ENCODE measurements around the gene ZFAND5. TPM values are rescaled to one million over a fixed set of nuclear protein-coding genes. Genes with fewer than 3 reads are reported as not detected.

The ZFAND5 gene
- total RNA-seq, 4 donors from 2014 or later: 165 to 229 (median 211) TPM

GRCh38 chr9:72315510-72316311, 49.3 kb downstream of the ZFAND5 start:
- peaks cover 32 to 36% of the 10 kb centered on the region in 2 donors for H3K4me1 ChIP-seq
- H3K4me3 ChIP-seq (replicated peaks in 1 of 3): no peak overlapping the region
- intact Hi-C loops (cut with DNase I): no loop called here
- no peaks in the 10 kb centered on the region for H3K9me3 ChIP-seq
- peak overlapping the region; percentile 67 to 90 (median 88) for H3K27ac ChIP-seq
- TF ChIP-seq CTCF (IDR thresholded peaks at IDR 0.05) (no peak), POLR2A (IDR thresholded peaks at IDR 0.05) (peak in 1 of 2 donors; percentile 52)
- WGBS, 2 donors: 15 to 22% methylated on average over 10 of the region's 10 CpGs
- peak; percentile 80 to 81 for DNase-seq
- no peaks in the 10 kb centered on the region for H3K36me3 ChIP-seq
- H3K27me3 ChIP-seq: no peaks in the 10 kb centered on the region

GRCh38 chr9:72315089-72315509, 49.9 kb downstream of the ZFAND5 start:
- Histone ChIP-seq H3K27me3 (no peaks in the 10 kb centered on the region), H3K4me3 (replicated peaks in 1 of 3) (no peak overlapping the region), H3K4me1 (peaks cover 32 to 36% of the 10 kb centered on the region in 2 donors), H3K27ac (peak overlapping the region; percentile 67 to 90 (median 88)), H3K36me3 (no peaks in the 10 kb centered on the region), H3K9me3 (no peaks in the 10 kb centered on the region)
- TF ChIP-seq CTCF (IDR thresholded peaks at IDR 0.05): no peak
- TF ChIP-seq POLR2A (IDR thresholded peaks at IDR 0.05): no peak
- WGBS, 2 donors: 0 to 12% methylated on average over 5 of the region's 5 CpGs
- intact Hi-C loops (cut with DNase I): no loop called here
- peak; percentile 90 to 94 for DNase-seq

- H3K27ac ChIP-seq: peak overlapping the region; percentile 67 to 90 (median 88)
- no peaks in the 10 kb centered on the region for H3K27me3 ChIP-seq
- H3K9me3 ChIP-seq: no peaks in the 10 kb centered on the region
- H3K4me1 ChIP-seq: peaks cover 32 to 36% of the 10 kb centered on the region in 2 donors
- DNase-seq: peak in 1 of 2 donors; percentile 26
- intact Hi-C loops (cut with DNase I): no loop called here
- H3K4me3 ChIP-seq (replicated peaks in 1 of 3): no peak overlapping the region
- no peak for TF ChIP-seq CTCF (IDR thresholded peaks at IDR 0.05)
- no peak for TF ChIP-seq POLR2A (IDR thresholded peaks at IDR 0.05)
- 86 to 92% methylated on average over 3 of the region's 3 CpGs for WGBS, 2 donors
- H3K36me3 ChIP-seq: no peaks in the 10 kb centered on the region
Measured at GRCh38 chr9:72313507-72313906, 51.5 kb downstream of the ZFAND5 start.

GRCh38 chr9:72312386-72312987, 52.5 kb downstream of the ZFAND5 start:
- no peak for TF ChIP-seq POLR2A (IDR thresholded peaks at IDR 0.05)
- TF ChIP-seq CTCF (IDR thresholded peaks at IDR 0.05): no peak
- DNase-seq: no peak
- Histone ChIP-seq H3K27ac (peak overlapping the region in 2 of 3 donors; percentile 88 to 90), H3K9me3 (no peaks in the 10 kb centered on the region), H3K4me1 (peaks cover 32 to 36% of the 10 kb centered on the region in 2 donors), H3K4me3 (replicated peaks in 1 of 3) (no peak overlapping the region), H3K27me3 (no peaks in the 10 kb centered on the region), H3K36me3 (no peaks in the 10 kb centered on the region)
- WGBS, 2 donors: 65 to 68% methylated on average over 10 of the region's 10 CpGs
- intact Hi-C loops (cut with DNase I): no loop called here

Data from thyroid gland (tissue), 4 donors.